Astrocyte (in vitro differentiated cells and primary cell): ENCODE measurements around the gene MCF2L. TPM values are rescaled to one million over a fixed set of nuclear protein-coding genes. Genes with fewer than 3 reads are reported as not detected.

Experiments
- DNase-seq: peaks from one replicate; pipeline ENCODE4 v3.0.0-alpha.2; 2010; ENCODE audit warnings: low read depth
- FAIRE-seq: peaks from 2 replicates; lab custom pipeline; 2011; peaks lifted over from hg19 to GRCh38; lab: Jason Lieb, UNC
- H2AFZ ChIP-seq: 2 replicates; pipeline ENCODE4 v1.6.0; 2012; ENCODE audit warnings: low read depth, low read length, inconsistent platforms
- H3K27ac ChIP-seq: 2 replicates; pipeline ENCODE4 v1.5.1; 2011; ENCODE audit warnings: low read depth, low read length, inconsistent platforms
- H3K27me3 ChIP-seq: 2 replicates; pipeline ENCODE4 v1.6.0; 2011; ENCODE audit warnings: low read length, inconsistent platforms; ENCODE audit not compliant: insufficient read depth
- H3K36me3 ChIP-seq: 2 replicates; pipeline ENCODE4 v1.5.1; 2011; ENCODE audit warnings: low read length, inconsistent platforms; ENCODE audit not compliant: insufficient read depth
- H3K4me1 ChIP-seq: 2 replicates; pipeline ENCODE4 v1.5.1; 2011; ENCODE audit warnings: low read length, inconsistent platforms; ENCODE audit not compliant: insufficient read depth
- H3K4me2 ChIP-seq: 2 replicates; pipeline ENCODE4 v1.6.0; 2012; ENCODE audit warnings: low read length, inconsistent platforms
- H3K4me3 ChIP-seq: 2 replicates; pipeline ENCODE4 v1.5.1; 2011; ENCODE audit warnings: low read depth, mild to moderate bottlenecking, low read length, inconsistent platforms; ENCODE audit not compliant: insufficient read depth
- H3K79me2 ChIP-seq: 2 replicates; pipeline ENCODE4 v1.6.0; 2012; ENCODE audit warnings: mild to moderate bottlenecking, low read length, inconsistent platforms; ENCODE audit not compliant: insufficient read depth
- H3K9ac ChIP-seq: 2 replicates; pipeline ENCODE4 v1.6.0; 2012; ENCODE audit warnings: mild to moderate bottlenecking, low read length, inconsistent platforms
- H3K9me3 ChIP-seq: 2 replicates; pipeline ENCODE4 v1.5.1; 2012; ENCODE audit warnings: low read depth, mild to moderate bottlenecking, low read length, inconsistent platforms; ENCODE audit not compliant: insufficient read depth
- H4K20me1 ChIP-seq: 2 replicates; pipeline ENCODE4 v1.6.0; 2012; ENCODE audit warnings: low read length, inconsistent platforms; ENCODE audit not compliant: insufficient read depth
- H3K27ac Mint-ChIP-seq: one replicate; pipeline ENCODE4 v1.8.0; 2021; ENCODE audit warnings: mild to moderate bottlenecking, mixed read lengths; ENCODE audit not compliant: unreplicated experiment
- H3K27me3 Mint-ChIP-seq: one replicate; pipeline ENCODE4 v1.8.0; 2021; ENCODE audit warnings: low read depth, mixed read lengths; ENCODE audit not compliant: unreplicated experiment
- H3K36me3 Mint-ChIP-seq: one replicate; pipeline ENCODE4 v1.8.0; 2021; ENCODE audit warnings: low read depth, mixed read lengths; ENCODE audit not compliant: unreplicated experiment
- H3K4me1 Mint-ChIP-seq: one replicate; pipeline ENCODE4 v1.8.0; 2021; ENCODE audit warnings: low read depth, mixed read lengths; ENCODE audit not compliant: unreplicated experiment
- H3K4me3 Mint-ChIP-seq: one replicate; pipeline ENCODE4 v1.8.0; 2021; ENCODE audit warnings: mild to moderate bottlenecking, moderate library complexity, mixed read lengths; ENCODE audit not compliant: unreplicated experiment
- H3K9me3 Mint-ChIP-seq: one replicate; pipeline ENCODE4 v1.8.0; 2021; ENCODE audit warnings: mild to moderate bottlenecking, mixed read lengths; ENCODE audit not compliant: unreplicated experiment
- CTCF ChIP-seq: IDR thresholded peaks from 2 replicates; pipeline ENCODE4 v1.5.1; 2011; ENCODE audit warnings: low read depth, mild to moderate bottlenecking, inconsistent platforms, low read length, moderate library complexity; ENCODE audit not compliant: insufficient read depth
- EZH2 ChIP-seq: IDR thresholded peaks from 2 replicates; pipeline ENCODE4 v1.6.1; 2012; ENCODE audit warnings: mild to moderate bottlenecking, low read length, inconsistent platforms; ENCODE audit not compliant: insufficient read depth
- total RNA-seq: library from RNA; stranded (reverse); gene quantifications from 2 replicates; pipeline ENCODE4 v1.2.1, GENCODE V29; 2021

The MCF2L gene
- total RNA-seq, 1 donor from 2014 or later: 3.4 TPM

- Histone ChIP-seq H3K27ac (no peak overlapping the region), H3K4me1 (no peaks in the 10 kb centered on the region), H3K36me3 (no peaks in the 10 kb centered on the region), H3K79me2 (no peaks in the 10 kb centered on the region), H3K4me3 (no peak overlapping the region), H2AFZ (no peak overlapping the region), H3K9me3 (no peaks in the 10 kb centered on the region), H3K9ac (no peak overlapping the region), H4K20me1 (no peaks in the 10 kb centered on the region), H3K4me2 (no peak overlapping the region), H3K27me3 (peaks cover 7% of the 10 kb centered on the region)
- FAIRE-seq: no peak
- Mint-ChIP-seq H3K27ac (no peak overlapping the region), H3K4me3 (no peak overlapping the region), H3K4me1 (no peaks in the 10 kb centered on the region), H3K27me3 (peaks cover 9% of the 10 kb centered on the region), H3K9me3 (peaks cover 3% of the 10 kb centered on the region), H3K36me3 (no peaks in the 10 kb centered on the region)
- TF ChIP-seq CTCF (no peak), EZH2 (no peak)
- DNase-seq: no peak
Measured at GRCh38 chr13:113137691-113138298, 168.8 kb downstream of the MCF2L start.

GRCh38 chr13:113138792-113139551, 170.0 kb downstream of the MCF2L start:
- Mint-ChIP-seq H3K36me3 (no peaks in the 10 kb centered on the region), H3K4me3 (no peak overlapping the region), H3K9me3 (peaks cover 3% of the 10 kb centered on the region), H3K4me1 (no peaks in the 10 kb centered on the region), H3K27ac (no peak overlapping the region), H3K27me3 (peaks cover 13% of the 10 kb centered on the region)
- TF ChIP-seq CTCF (no peak), EZH2 (no peak)
- FAIRE-seq: no peak
- H4K20me1 ChIP-seq: no peaks in the 10 kb centered on the region
- H2AFZ ChIP-seq: no peak overlapping the region
- H3K79me2 ChIP-seq: no peaks in the 10 kb centered on the region
- H3K36me3 ChIP-seq: no peaks in the 10 kb centered on the region
- no peak overlapping the region for H3K27ac ChIP-seq
- H3K9ac ChIP-seq: no peak overlapping the region
- DNase-seq: no peak
- H3K9me3 ChIP-seq: no peaks in the 10 kb centered on the region
- no peak overlapping the region for H3K4me3 ChIP-seq
- H3K4me1 ChIP-seq: no peaks in the 10 kb centered on the region
- peaks cover 7% of the 10 kb centered on the region for H3K27me3 ChIP-seq
- no peak overlapping the region for H3K4me2 ChIP-seq

DNA sequence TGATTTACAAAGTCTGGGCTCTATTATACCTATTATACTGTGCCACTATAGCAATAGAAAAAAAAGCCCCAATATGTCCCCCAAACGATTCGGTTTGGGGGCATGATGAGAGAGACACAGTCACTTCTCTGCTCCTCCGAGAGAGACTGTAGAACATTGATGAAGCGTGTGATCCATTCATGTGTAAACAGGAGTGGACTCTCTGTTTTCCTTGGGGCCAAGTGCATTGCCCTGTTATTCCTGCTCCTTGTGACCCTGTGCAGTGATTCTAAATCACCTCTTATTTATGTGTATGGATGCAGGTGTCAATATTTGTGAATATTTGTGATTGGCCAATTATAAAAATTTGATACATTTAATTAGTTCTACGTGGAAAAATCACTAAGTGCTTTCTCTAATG, 170.6 kb downstream of the MCF2L start:
- Histone ChIP-seq H3K79me2 (no peaks in the 10 kb centered on the region), H3K27me3 (peaks cover 7% of the 10 kb centered on the region), H2AFZ (no peak overlapping the region), H3K4me1 (no peaks in the 10 kb centered on the region), H3K36me3 (no peaks in the 10 kb centered on the region), H3K9ac (no peak overlapping the region), H3K4me2 (no peak overlapping the region), H3K27ac (no peak overlapping the region), H3K4me3 (no peak overlapping the region), H4K20me1 (no peaks in the 10 kb centered on the region), H3K9me3 (no peaks in the 10 kb centered on the region)
- no peak overlapping the region for H3K4me3 Mint-ChIP-seq
- no peaks in the 10 kb centered on the region for H3K36me3 Mint-ChIP-seq
- FAIRE-seq: no peak
- H3K4me1 Mint-ChIP-seq: no peaks in the 10 kb centered on the region
- H3K9me3 Mint-ChIP-seq: peaks cover 3% of the 10 kb centered on the region
- no peak for TF ChIP-seq CTCF
- TF ChIP-seq EZH2: no peak
- no peak overlapping the region for H3K27ac Mint-ChIP-seq
- H3K27me3 Mint-ChIP-seq: peaks cover 13% of the 10 kb centered on the region
- DNase-seq: no peak
